AG09309 (cell line): ENCODE measurements around the gene C1QTNF1.

Experiments
- DNase-seq: peaks from one replicate; pipeline ENCODE4 v3.0.0-alpha.2; 2010; ENCODE audit warnings: low read depth
- H3K4me3 ChIP-seq: 2 replicates; pipeline ENCODE4 v1.5.1; 2011; ENCODE audit warnings: mild to moderate bottlenecking, low read depth, low read length, moderate library complexity; ENCODE audit not compliant: control insufficient read depth
- TF ChIP-seq, protein P1 (sequence below): IDR thresholded peaks from 2 replicates; pipeline ENCODE4 v1.5.1; 2011; ENCODE audit warnings: mild to moderate bottlenecking, low read depth, low read length, inconsistent platforms; ENCODE audit not compliant: insufficient read depth, control insufficient read depth; ENCODE audit errors: missing control alignments

Gene C1QTNF1

DNA sequence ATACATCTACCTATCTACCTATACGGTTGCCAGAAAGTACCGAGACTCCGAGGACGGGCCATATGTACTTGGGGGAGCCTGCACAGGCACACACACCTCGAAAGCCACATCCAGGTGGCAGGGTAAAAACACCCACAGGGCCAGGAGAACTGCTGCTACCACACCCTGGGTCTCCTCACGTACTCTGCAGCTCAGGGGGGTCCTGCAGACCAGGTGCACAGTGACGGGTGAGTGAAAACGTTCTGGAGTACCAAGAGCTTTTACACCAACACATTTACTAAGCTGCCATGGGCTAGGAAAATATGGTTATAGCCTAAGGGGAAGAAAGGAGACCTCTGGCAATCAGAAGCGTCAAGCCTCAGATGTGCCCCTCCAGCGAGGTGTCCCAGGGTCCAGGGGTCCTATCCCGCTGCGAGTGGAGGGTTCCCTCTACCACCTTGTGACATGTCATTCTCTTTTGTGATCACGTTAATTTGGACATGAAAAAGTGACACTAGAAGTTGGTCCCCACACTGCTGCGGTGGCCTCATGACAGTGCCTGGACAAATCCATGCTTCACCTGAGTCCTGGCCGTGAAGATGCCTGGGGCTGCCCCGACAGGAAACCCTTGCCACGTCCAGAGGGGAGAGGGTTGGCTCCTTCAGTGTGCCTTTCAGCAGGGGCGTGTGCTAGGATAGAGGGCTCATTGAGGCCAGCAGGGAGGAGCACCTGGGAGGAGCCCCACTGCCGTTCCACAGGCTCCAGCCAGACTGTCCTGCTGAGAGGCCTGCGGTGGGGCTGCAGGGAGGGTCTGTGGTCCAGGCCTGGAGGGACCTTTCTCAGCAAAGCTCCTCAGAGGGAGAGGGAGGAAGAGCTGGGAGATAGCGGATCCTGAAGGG lies 16.2 kb upstream of the C1QTNF1 start:
- H3K4me3 ChIP-seq = no peak overlapping the region
- DNase-seq = no peak
- TF ChIP-seq, protein P1, sequence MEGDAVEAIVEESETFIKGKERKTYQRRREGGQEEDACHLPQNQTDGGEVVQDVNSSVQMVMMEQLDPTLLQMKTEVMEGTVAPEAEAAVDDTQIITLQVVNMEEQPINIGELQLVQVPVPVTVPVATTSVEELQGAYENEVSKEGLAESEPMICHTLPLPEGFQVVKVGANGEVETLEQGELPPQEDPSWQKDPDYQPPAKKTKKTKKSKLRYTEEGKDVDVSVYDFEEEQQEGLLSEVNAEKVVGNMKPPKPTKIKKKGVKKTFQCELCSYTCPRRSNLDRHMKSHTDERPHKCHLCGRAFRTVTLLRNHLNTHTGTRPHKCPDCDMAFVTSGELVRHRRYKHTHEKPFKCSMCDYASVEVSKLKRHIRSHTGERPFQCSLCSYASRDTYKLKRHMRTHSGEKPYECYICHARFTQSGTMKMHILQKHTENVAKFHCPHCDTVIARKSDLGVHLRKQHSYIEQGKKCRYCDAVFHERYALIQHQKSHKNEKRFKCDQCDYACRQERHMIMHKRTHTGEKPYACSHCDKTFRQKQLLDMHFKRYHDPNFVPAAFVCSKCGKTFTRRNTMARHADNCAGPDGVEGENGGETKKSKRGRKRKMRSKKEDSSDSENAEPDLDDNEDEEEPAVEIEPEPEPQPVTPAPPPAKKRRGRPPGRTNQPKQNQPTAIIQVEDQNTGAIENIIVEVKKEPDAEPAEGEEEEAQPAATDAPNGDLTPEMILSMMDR = no peak

DNA sequence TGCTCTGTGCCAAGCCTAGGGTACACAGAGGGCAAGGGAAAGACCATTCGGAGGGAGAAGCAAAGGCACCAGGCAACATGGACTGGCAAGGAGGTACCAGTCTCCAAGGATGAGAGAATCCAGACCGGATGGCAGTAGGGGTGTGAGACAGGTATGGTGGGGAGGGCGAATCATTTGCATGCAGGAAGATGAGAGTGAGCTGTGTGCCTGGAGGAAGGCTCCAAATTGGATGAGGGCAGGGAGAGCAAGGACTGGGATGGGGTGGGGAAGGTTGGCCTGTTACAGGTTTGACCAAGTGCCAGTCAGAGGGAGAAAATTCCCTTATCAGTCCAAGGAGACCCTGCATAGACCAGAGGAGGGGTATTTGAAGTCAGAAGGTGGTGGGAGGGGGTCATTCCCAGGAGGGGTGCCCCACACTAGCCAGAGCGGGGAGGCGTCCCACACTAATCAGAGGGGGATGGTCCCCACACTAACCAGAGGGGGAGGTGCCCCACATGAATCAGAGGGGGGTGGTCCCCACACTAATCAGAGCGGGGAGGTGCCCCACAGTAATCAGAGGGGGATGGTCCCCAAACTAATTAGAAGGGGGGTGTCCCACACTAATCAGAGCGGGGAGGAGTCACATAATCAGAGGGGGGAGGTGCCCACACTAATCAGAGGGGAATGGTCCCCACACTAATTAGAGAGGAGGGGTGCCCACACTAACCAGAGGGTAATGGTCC lies 15.1 kb upstream of the C1QTNF1 start:
- peak overlapping the region; percentile 91 for H3K4me3 ChIP-seq
- DNase-seq = no peak
- TF ChIP-seq, protein P1 = no peak

DNA sequence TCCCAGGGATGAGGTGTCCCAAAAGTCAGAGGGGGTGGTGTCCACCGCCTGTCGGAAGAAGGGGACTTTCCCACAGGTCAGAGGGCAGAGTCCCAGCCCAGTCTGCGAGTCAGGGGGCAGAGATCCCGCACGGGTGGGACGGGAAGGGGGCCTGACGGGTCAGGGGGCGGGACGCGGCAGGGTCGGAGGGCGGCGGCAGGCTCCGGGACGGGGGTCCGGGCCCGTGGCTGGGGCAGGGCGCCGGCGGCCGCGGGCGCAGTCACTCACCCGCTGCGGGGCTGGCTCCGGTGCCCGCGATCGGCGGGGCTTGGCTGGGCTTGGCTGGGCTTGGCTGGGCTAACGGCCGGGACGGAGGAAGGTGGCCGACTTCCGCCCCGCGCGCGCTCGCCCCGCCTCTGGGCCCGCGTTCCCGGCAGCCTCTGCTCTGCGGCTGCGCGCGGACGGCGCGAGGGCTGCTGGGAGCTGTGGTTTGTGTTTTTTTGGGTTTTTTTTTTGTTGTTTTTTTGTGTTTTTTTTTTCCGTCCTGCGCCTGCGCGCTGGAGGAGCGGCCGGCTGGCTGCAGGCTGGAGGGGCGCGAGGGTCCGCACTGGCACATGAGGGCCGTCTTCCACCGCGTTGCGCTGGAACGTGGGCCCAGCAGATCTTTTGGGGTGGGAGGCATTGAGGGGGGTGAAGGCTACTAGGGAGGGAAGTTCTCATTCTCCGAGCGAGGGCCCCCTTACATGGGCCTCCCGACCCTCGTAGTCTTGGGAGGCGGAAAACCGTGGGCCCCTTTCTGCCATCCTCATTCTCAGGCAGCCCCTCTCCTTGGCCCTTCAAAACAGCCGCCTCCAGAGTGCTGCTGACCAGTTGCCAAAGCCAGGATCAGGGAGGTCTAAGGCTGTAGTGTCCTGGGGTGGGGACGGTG lies 14.3 kb upstream of the C1QTNF1 start, which contains the start of gene CANT1:
TSS of gene CANT1 (minus strand) at position 368 of the 907 bp plus-strand sequence. CDS start 12,142 bp downstream, outside the sequence.
- TF ChIP-seq, protein P1 = no peak
- H3K4me3 ChIP-seq = peak within 1 kb of the TSS; percentile 91
- DNase-seq = no peak

DNA sequence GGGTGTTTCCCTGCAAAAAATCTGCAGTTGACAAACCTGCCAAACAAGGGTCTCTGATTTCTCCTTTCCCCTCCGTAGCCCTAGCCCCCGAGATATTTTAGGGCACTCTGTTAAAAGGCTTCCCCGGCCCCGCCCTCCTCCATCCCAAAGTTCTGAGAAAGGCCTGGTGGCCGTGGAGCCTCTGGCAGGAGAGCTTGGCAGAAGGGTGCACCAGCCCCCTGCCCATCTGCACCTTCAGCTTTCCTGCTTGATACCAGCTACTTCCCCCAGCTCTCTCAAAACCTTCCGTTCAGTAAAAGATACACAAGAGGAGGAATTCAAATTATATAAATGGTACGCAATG lies 13.7 kb upstream of the C1QTNF1 start:
- H3K4me3 ChIP-seq = peak overlapping the region; percentile 91
- TF ChIP-seq, protein P1 = no peak
- DNase-seq = no peak

DNA sequence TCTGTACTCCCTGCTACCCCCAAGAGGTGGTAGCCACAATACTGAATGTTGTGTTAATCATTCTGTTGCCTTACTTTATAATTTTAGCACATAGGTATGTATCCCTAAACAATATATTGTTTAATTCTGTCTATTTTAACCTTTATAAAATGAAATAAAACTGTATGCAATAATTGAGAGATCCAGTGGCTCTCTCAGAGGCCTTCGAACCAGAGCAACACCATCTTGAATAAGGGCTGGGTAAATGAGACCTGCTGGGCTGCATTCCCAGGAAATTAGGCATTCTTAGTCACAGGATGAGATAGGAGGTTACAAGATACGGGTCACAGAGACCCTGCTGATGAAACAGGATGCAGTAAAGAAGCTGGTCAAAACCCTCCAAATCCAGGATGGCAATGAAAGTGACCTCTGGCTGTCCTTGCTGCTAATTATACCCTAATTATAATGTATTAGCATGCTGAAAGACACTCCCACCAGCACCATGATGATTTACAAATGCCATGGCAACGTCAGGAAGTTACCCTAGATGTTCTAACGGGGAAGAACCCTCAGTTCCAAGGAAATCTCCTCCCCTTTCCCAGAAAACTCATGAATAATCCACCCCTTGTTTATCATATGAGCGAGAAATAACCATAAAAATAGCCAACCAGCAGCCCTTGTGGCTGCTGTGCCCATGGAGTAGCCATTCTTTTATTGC lies 12.4 kb upstream of the C1QTNF1 start:
- TF ChIP-seq, protein P1 = no peak
- no peak overlapping the region for H3K4me3 ChIP-seq
- no peak for DNase-seq
